K562 (cell line): ENCODE data around the gene BCAN. TPM values are rescaled to one million over a fixed set of nuclear protein-coding genes. Genes with fewer than 3 reads are reported as not detected.

ENCODE experiments used
- ATF1 ChIP-seq, 2 experiments: fragments of 450-650 bp in 1 of 2; IDR thresholded peaks; 2 replicates each; pipeline ENCODE4 v1.6.1; 2016; ENCODE audit warnings: missing compliant biosample characterization in 1 of 2, missing genetic modification characterization in 1 of 2
- OTX1 ChIP-seq: fragments of 450-650 bp; formaldehyde crosslinking; IDR thresholded peaks from 2 replicates; pipeline ENCODE4 v1.4.0; 2022; ENCODE audit warnings: mild to moderate bottlenecking
- PHF21A ChIP-seq: fragments of 450-650 bp; IDR thresholded peaks from 2 replicates; pipeline ENCODE4 v1.6.1; 2017; ENCODE audit warnings: low read depth, borderline replicate concordance
- RB1 ChIP-seq: fragments of 450-650 bp; IDR thresholded peaks from 2 replicates; pipeline ENCODE4 v1.6.1; 2017; ENCODE audit warnings: low read depth, mild to moderate bottlenecking
- SMC3 ChIP-seq: conservative IDR thresholded peaks from 2 replicates; pipeline ENCODE4 v1.6.1; 2011; ENCODE audit warnings: low read depth, low read length, improper control_type of control experiment; ENCODE audit not compliant: insufficient read depth
- SPI1 ChIP-seq: IDR thresholded peaks from 2 replicates; pipeline ENCODE4 v1.6.1; 2011; ENCODE audit warnings: low read depth, low read length, control low read depth, borderline replicate concordance
- SREBF1 ChIP-seq: fragments of 150-350 bp; IDR thresholded peaks from 2 replicates; pipeline ENCODE4 v1.6.1; 2014; ENCODE audit warnings: antibody characterized with exemption, low read depth, low read length, borderline replicate concordance
- polyA plus RNA-seq, 8 experiments: library from polyadenylated mRNA; depleted of rRNA in 4 of 8; stranded (reverse) in 5 of 8; unstranded in 3 of 8; fragments of >200 nt; fragmentation: Nextera tagmentation in 2 of 8; fragmentation: Illumina TruSeq in 1 of 8; extraction: Ambion mirVana in 2 of 8; extraction: Trizol in 1 of 8; gene quantifications; 2 replicates each; pipeline versions ENCODE4 v1.2.1 to v1.2.3, GENCODE V29; 2011 to 2014; ENCODE audit warnings: inconsistent platforms in 1 of 8, missing spikeins in 1 of 8
- total RNA-seq, 7 experiments: library from RNA; depleted of rRNA in 6 of 7; stranded (reverse); fragments of >200 nt in 6 of 7; fragmentation: Illumina TruSeq in 2 of 7; extraction: Trizol in 2 of 7; gene quantifications; 2 replicates each; pipeline versions ENCODE4 v1.2.1 to v1.2.3, GENCODE V29; 2011 to 2021; ENCODE audit warnings: low replicate concordance in 1 of 7
- TF ChIP-seq, protein P1 (sequence below), 2 experiments: fragments of 450-650 bp; formaldehyde crosslinking in 1 of 2; IDR thresholded peaks; 2 replicates each; pipeline versions ENCODE4 v1.4.0 to v1.6.1; 2014 to 2020; ENCODE audit warnings: mild to moderate bottlenecking in 2 of 2, borderline replicate concordance in 1 of 2, low read depth in 1 of 2
- TF ChIP-seq, protein P2 (sequence below): fragments of 250-450 bp; sonication (Bioruptor Pico); IDR thresholded peaks from 2 replicates; pipeline ENCODE4 v1.4.0; 2020; ENCODE audit warnings: mild to moderate bottlenecking, moderate library complexity

BCAN gene
- total and polyA plus RNA-seq, 9 of the 15 experiments (the other 6 are each of a cell fraction or from before 2014, with no cell fraction given), result 0.04 to 0.33 (median 0.14) TPM; not detected in 5

GRCh38 chr1:156618853-156619581, 22.9 kb upstream of the BCAN start, which contains the start of gene HAPLN2 (continued):
- TF ChIP-seq, protein P1, sequence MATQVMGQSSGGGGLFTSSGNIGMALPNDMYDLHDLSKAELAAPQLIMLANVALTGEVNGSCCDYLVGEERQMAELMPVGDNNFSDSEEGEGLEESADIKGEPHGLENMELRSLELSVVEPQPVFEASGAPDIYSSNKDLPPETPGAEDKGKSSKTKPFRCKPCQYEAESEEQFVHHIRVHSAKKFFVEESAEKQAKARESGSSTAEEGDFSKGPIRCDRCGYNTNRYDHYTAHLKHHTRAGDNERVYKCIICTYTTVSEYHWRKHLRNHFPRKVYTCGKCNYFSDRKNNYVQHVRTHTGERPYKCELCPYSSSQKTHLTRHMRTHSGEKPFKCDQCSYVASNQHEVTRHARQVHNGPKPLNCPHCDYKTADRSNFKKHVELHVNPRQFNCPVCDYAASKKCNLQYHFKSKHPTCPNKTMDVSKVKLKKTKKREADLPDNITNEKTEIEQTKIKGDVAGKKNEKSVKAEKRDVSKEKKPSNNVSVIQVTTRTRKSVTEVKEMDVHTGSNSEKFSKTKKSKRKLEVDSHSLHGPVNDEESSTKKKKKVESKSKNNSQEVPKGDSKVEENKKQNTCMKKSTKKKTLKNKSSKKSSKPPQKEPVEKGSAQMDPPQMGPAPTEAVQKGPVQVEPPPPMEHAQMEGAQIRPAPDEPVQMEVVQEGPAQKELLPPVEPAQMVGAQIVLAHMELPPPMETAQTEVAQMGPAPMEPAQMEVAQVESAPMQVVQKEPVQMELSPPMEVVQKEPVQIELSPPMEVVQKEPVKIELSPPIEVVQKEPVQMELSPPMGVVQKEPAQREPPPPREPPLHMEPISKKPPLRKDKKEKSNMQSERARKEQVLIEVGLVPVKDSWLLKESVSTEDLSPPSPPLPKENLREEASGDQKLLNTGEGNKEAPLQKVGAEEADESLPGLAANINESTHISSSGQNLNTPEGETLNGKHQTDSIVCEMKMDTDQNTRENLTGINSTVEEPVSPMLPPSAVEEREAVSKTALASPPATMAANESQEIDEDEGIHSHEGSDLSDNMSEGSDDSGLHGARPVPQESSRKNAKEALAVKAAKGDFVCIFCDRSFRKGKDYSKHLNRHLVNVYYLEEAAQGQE (IDR thresholded peaks at IDR 0.05; ENCODE audit: borderline replicate concordance), result peak; percentile 15; the same call in 1 of the 2 replicates
- TF ChIP-seq, protein P1 (CRISPR knock-in tag; IDR thresholded peaks at IDR 0.05; ENCODE audit: low read depth), result no peak
- TF ChIP-seq PHF21A (no peak), SREBF1 (no peak), RB1 (0 out of 2 replicates have a peak, but pooled peaks have one; percentile 17), OTX1 (CRISPR knock-in tag) (no peak), SMC3 (peak; percentile 64), SPI1 (no peak), ATF1 (CRISPR knock-in tag; IDR thresholded peaks at IDR 0.05) (no peak), ATF1 (tag; IDR thresholded peaks at IDR 0.05) (no peak)
- TF ChIP-seq, protein P2, sequence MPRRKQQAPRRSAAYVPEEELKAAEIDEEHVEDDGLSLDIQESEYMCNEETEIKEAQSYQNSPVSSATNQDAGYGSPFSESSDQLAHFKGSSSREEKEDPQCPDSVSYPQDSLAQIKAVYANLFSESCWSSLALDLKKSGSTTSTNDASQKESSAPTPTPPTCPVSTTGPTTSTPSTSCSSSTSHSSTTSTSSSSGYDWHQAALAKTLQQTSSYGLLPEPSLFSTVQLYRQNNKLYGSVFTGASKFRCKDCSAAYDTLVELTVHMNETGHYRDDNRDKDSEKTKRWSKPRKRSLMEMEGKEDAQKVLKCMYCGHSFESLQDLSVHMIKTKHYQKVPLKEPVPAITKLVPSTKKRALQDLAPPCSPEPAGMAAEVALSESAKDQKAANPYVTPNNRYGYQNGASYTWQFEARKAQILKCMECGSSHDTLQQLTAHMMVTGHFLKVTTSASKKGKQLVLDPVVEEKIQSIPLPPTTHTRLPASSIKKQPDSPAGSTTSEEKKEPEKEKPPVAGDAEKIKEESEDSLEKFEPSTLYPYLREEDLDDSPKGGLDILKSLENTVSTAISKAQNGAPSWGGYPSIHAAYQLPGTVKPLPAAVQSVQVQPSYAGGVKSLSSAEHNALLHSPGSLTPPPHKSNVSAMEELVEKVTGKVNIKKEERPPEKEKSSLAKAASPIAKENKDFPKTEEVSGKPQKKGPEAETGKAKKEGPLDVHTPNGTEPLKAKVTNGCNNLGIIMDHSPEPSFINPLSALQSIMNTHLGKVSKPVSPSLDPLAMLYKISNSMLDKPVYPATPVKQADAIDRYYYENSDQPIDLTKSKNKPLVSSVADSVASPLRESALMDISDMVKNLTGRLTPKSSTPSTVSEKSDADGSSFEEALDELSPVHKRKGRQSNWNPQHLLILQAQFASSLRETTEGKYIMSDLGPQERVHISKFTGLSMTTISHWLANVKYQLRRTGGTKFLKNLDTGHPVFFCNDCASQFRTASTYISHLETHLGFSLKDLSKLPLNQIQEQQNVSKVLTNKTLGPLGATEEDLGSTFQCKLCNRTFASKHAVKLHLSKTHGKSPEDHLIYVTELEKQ, result no peak
